ENCODE measurements around the gene GRIA4.
"Not testable (repeated sequence)": the region's sequence is repeated elsewhere in the genome, so short reads cannot be mapped to it uniquely, and the experiment has no call there.

The GRIA4 gene

DNA sequence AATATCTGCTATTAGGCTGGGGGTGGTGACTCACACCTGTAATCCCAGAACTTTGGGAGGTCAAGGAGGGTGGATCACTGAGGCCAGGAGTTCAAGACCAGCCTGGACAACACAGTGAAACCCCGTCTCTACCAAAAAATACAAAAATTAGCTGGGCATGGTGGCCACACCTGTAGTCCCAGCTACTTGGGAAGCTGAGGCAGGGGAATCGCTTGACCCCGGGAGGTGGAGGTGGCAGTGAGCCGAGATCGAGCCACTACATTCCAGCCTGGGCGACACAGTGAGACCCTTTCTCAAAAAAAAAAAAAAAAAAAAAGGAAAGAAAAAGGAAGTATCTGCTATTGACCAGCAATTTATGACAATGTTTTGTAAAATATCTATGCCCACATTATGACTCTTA is 176.0 kb downstream of the GRIA4 start:
- DNase-seq, result not testable (repeated sequence)

DNA sequence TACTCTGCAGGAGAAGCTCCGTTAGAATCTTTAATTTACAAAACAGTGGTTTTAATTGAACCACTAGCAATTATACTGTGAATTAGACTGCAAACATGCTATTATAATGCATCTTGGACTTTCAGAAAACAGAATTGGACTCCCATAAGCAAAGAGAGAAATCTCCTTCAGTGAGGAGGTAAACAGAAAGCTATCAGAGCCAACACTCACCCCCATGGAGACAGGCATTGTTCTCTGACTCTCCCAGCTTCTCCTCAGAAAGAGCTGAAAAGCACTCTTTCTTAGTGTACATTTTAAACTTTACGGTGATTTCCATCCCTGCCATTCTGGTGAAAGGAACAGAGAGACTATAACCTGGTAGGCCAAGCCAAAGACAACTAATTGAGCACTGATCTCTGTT is 176.9 kb downstream of the GRIA4 start:
- DNase-seq, result no peak

DNA sequence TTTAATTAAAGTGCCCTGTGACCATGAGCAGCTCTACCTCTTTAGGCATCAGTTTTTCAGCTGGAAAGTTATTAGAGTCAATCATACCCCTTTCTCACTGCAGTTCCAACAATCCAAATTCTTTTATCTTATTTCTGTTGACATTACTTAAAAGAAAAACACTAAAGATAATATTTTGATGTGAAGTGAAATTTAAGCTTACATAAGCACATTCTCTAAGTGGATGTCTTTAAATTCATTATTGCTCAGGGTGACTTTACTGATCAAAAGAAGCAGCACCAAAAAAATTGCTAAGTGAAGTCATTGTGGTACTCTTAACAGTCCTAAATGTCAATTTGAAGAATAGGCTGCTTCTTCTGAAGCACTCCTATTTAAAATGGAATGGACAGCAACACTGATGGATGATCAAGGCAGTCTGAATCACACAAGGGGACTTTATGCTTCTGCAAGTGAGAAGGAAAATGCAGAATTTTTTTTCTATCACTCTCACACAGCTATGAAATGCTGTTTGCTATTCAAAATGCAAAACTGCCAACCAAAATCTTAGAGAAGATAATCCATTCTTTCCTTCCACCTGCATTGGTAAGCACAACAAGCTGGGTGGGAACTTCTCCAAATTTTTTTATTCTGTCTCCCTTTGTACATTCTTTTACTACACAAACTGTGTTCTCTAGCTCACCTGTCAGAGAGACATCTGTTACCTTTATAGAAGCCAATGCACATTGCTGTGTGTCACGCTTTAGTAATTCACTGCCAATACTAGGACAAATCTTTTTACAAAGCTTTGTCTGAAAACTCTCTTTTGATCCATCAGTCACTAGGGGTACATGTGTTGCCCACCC is 179.9 kb downstream of the GRIA4 start:
- peak in 1 of 56 donors; percentile 9 for DNase-seq

DNA sequence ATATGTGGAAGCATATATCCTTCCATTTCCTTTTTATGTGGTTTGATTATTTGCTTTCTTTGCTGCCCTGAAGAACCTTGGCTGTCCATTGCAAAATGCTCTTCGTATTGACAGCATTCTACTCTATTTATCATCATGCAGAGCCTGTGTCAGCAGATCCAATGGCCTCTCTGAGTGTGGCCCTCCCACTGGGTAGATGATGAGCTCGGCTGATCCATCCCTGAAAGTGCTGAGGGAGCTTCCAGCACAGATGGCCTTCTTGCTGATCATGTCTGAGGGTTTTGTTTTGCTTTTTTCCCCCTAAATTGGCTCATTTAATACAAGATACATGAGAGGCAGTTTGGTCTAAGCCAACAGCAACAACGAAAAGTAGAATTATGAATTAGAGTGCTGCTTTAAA is 181.0 kb downstream of the GRIA4 start:
- peak in 5 of 56 donors; percentile 1 to 25 (median 5) for DNase-seq

DNA sequence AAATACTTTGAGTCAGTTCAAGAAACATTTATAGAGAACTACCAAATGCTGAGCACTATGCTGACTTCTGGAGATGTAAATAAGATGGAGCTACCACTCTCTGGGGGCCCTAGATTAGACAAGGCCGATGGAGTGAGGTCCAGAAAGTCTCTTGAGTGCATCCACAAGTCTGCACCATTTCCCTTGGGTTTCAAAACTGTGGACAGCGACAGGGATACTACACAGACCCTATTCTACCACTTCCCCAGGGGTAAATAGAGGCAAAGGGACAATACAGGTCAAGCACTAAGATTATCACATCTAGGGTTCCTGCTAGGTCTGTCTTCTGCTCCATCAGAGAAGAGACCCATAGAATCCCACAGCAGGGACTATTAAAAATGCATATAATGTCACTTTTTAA is 183.2 kb downstream of the GRIA4 start:
- DNase-seq, result no peak

DNA sequence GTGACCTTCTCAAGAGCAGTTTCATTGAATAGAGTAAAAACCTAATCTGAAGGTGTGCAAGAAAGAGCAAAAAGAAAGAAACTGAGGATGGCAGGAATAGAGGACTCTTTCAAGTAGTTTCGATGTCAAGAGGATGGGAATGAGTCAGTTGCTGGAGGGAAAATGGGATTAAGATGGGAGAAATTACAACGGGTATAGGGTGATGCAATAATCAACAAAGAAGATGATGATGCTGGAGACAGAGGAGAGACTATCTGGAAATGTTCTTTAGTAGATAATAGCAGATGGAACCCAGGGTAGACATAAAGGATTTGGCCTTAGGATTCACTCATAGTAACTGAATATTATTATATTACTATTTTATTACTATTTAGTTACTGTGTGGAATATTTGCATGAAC is 189.4 kb downstream of the GRIA4 start:
- no peak for DNase-seq

DNA sequence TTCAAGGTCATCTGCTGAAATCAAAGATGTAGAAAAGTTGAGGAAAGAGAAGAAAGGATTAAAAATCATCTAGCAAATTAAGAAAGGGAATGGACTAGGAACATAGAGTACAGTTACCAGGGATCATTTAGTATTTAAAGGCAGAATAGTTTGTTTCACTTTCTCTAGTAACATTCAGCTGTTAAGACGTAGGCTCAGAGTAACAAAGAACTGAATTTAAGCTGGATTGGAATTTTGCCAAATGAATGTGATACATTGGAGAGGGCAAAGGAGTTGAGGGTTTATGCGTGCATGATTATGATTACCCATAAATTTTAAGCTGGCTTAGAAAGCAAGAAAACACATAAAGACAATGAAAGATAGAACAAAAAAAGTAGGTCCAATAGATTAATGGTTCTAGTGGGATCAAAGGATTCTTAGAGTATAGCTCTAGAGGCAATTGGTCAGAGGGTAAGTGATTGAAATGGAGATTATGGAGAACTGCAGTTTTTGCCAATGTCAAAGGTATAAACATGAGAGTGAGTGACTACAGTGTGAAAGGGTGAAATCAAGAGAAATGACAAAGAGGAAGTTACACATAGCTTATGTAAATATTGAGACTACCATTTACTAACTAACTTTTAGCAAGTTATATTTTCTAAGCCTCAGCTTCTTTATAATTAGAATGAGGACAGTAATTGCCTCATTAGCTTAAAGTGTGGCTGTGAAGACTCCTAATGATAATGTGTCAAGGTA is 190.0 kb downstream of the GRIA4 start:
- DNase-seq, result no peak

DNA sequence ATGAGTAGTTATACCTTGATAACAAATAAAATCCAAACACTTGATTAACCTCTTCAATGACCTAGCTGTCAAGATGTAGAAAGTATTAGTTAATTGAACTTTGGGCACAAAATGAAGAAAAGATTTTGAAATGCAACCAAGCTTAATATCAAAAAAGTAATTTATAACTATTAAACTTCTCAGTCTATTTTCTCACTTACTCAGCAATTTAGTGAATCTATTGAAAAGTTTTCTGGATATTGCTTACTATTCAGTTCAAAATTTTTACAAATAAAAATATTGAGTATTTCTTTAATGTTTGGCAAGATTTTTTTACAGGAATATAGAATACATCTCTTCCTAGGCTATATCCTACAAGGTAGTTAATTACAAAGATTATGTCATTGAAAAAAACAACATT is 192.5 kb downstream of the GRIA4 start:
- DNase-seq, result no peak

DNA sequence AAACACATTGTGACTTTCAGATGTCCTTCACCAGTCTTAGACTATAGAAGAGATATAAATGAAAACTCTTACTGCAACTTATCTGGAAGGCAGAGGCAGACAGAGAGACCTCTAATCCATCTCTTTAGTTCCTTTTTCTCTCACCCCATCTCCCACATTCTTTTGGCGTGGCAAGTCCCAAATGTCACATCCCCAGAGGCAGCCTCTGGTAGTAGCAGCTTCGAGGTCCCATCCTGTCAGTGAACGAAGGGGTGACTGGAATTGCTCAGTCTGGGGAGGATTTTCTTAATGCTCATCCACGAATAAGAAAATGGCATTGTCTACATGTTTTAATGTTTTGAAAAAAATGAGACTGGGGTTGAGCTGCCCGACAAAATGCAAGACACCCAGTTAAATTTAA is 201.4 kb downstream of the GRIA4 start:
- DNase-seq, result no peak

DNA sequence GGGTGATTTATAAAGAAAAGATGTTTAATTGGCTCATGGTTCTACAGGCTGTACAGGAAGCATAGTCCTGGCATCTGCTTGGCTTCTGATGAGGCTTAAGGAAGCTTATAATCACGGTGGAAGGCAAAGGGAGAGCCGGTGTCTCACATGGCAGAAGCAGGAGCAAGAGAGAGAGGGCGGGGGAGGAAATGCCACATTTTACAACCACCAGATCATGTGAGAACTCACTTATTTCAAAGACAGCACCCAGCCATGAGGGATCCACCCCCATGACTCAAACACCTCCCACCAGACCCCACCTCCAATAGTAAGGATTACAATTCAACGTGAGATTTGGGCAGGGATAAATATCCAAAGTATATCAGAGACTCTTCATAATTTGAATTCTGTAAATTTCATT is 211.5 kb downstream of the GRIA4 start:
- DNase-seq, result peak in 25 of 56 donors; percentile 2 to 58 (median 23)

DNA sequence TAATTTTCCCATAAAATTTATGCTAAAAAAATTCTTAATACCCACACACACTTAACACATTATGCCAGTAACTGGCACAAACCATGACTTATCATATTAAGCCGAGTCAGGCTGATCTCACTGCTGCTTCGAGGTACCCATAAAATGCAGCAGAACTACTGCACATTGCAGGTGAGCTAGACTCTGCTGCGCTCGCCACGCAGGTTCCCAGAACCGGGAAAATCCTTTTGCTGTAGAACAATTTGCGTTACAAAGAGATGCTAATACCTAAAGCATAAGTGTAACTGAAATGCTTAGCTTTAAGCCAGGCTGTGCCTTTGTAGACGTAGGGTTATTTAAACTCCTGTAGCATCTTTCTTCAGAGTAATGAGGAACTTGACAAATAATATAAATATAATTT is 211.9 kb downstream of the GRIA4 start:
- peak in 10 of 56 donors; percentile 0 to 37 (median 18) for DNase-seq

DNA sequence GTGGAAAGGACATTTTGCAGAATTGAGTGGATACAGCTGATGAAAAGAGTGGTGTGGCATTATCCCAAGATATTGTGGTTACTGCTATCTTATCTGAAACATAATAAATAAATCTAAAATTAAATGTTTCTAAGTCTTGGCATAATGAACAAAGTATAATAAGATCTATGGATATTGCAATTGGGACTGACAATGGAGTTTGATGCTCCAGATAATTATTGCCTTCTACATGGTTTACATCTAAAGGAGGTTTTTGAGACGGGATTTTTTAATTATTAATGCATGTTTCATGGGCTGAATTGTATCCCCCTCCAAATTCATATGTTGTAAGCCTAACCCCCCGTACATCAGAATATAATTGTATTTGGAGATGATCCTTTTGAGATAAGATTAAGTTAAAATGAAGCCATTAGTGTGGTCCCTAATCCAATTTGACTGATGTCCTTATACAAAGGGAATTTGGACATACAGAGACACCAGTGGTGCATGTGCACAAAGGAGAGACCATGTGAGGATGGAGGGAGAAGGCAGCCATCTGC is 213.7 kb downstream of the GRIA4 start:
- DNase-seq, result no peak

DNA sequence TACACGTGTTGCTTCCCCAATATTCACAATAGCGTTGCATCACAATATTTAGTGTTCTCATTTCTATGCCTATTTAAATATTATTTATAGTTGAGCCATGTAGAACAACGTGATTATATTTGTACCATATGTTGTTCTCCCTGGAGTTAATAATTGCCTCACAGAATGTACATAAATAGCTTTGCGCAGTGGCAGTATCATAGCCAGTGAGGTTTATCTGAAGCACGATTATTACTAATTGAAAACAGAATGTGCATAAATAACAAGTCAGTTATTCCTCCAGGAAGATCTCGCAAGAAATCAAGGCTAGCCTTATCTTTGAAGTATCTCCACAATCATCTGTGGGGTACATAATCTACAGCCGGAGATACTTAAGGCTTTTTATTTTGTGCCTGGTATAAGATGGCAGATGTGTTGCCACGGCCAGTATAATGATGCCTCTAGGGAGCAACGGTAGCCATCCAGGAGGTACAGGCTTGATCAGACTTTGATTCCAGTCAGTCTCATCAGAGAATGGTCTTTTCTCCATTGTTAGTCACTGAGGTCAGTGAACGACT is 214.7 kb downstream of the GRIA4 start:
- no peak for DNase-seq

DNA sequence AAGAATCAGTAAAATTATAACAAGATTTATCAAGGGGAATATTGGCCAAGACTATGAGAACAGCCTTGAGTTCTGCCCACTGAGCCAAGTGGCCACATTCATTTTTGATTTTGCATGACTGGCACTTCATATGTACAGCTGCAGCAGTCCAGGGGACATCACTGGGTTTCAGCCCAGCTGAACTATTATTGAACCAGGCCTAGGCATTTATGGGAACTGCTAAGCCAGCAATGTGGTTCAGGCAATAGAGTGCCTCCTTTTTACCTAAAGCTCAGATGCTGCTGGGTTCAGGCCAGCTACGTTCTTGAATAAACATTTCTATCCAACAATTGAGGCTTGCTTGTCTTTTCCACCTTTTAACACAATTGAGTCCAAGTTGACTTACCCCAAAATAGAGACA is 215.3 kb downstream of the GRIA4 start:
- DNase-seq, result no peak

DNA sequence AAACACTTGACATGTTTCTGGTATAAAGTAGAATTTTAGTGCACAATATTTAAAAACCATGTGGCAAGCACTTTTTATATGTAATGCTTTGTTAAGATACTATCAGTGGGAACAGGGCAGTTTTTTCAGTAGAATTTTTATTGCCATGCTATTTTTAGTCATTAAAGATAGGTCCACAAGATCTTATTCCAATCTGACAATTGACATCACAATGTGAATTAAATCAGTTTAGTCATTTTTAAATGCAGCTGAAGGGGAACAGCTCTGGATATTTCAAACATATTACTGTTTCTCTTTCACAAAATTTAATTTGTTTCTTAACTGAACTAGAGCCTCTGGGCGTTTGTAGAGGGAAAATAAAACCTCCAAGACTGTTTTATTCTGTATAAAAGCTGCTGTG is 218.0 kb downstream of the GRIA4 start:
- DNase-seq, result no peak

DNA sequence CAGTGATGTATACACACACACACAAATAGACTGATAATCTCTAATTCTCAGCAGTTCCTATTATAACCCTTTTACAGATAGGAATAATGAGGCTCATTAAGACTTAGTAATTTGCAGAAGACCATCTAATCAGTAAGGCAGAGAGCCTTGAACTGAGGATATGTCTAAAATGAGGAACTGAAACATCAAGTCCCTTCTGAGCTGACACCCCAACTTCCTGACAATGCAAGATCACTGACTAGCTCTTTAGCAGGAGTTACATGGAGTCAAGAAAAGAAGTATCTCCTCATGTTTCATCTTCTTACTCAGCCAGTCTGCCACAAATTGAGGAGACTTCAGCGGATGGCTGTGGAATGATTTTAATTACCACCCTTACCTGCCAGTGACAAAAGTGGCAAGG is 219.2 kb downstream of the GRIA4 start:
- DNase-seq, result no peak

DNA sequence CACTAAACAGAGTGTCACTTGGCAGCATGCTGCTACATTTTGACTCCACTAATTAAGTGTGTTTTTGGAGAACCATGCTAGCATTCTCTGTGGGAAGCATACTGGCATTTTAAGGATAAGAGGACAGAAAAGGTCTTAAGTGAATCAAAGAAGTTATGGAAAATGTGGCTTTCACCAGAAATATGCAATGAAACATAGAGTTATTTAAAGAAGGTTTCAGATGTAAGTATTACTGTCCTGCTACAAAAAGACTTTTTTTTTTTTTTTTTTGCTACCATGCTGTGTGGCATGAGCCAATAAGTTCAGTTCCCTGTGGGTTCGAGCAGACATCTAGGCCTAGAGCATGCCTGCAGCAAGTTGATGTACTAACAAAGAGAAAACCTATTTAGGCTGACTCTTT is 224.6 kb downstream of the GRIA4 start:
- no peak for DNase-seq

DNA sequence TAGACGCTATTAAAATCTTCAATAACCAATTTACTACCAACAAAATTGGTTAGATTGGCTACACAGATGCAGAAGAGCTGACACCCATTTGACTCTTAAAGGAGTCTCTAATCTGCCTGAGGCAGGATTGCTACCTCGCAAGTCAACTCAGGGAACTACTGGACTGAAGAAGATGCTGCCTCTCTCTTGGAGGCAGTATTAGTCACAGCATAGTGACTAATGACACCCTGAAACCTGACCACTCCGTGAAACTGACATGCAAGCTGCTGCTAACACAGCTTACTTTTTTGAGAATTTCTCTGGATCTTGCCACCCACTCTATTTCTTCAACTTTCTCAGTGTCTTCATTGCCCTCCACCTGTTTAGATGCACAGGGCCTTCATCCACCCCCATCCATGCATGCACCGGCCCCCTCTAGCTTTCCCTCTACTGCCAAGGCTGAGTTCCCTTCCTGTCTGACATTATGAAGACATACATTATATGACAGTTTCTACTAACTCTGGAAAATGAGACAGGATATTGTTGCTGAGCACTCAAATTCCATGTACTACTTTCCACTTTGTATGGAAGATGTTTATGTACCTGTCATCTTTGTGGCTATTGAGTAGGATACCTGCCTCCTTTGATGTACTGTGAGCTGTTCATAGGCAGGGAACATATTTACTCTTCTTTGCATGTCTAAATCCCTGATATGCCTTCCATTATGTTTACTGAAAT is 229.0 kb downstream of the GRIA4 start:
- DNase-seq, result no peak

DNA sequence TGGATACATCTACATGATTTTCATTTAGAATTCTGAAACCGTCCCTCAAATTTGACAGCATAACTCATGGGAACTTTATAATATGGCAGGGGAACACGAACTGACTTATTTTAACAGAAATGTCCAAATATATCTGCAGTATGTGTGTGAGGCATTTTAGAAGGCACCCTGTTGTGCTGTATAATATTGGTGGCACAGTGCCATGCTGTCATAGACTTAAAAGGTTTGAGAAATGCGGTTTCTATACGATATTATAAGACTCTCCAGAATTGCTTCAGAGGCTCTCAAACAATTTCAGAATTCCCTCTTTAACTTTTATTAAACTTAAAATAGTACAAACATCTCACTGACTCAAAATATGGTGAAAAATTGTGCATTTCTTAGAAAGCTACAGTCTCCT is 230.5 kb downstream of the GRIA4 start:
- DNase-seq, result no peak

DNA sequence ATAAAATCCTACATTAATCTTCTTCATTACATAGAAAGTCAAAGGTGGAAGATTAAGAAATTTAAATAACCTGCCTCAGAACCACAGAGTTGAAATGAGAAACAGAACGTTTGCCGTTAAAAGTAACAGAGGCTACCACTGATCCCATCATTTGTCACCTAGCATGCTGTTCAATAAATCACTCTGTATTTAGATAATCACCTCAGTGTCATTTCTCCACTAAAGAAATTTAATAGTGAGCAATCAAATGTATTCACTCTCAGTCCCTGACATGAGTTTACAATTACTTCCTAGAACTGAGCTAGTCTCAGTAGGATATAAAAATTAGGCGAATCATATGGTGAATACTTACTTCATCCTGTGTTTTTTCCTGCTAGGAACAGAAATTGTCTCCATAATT is 242.5 kb downstream of the GRIA4 start:
- no peak for DNase-seq

DNA sequence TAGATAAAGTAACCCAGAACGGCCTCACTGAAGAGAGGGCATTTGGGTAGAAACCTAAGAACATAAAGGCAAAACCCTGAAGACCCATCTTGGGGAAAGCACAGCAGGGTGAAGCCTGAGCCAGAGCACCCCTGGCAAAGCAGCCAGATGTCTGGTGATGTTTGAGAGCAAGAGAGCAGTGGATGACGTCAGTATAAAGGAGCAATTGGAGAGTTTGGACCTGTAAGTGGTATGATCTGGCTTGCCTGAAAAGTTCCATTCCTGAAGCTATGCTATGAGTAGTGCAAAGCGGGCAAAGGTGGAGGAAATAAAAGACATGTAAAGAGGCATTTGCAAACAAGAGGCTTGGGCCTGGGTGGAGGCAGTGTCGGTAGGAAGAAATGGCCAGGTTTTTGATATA is 244.4 kb downstream of the GRIA4 start:
- DNase-seq, result no peak

DNA sequence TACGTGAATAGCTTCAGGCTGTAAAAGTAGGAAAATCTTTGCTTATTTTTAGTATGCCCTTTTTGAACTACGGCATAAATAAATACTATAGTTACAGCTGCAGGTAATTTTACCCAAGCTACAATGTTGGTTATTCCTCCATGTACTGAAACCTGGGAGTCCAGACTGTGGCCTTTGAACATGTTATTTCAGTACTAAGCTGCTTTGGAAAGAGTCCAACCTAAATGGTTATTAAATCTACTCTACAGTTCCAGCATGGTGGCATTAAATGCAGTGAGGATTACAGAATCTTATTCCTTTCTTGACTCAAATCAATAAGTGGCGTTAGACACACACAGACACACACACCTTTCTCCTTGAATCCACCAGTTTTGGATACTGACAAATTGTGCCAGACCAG is 247.1 kb downstream of the GRIA4 start:
- no peak for DNase-seq

All from nucleus accumbens (tissue), 56 donors.